Uterus (tissue), 2 donors: Measurements from ENCODE around the gene MRPS31.

Experiments used
- CTCF ChIP-seq, 4 experiments: fragments of 200-600 bp in 2 of 4; fragments of 450-650 bp in 2 of 4; sonication (generic) in 2 of 4; IDR thresholded peaks; one replicate each; pipeline ENCODE4 v1.5.1; 2016 to 2019; ENCODE audit warnings: antibody characterized with exemption in 4 of 4, mild to moderate bottlenecking in 2 of 4, moderate library complexity in 1 of 4
- POLR2A ChIP-seq, 2 donors: fragments of 450-650 bp; IDR thresholded peaks; one replicate each; pipeline ENCODE4 v1.6.1; 2016; ENCODE audit warnings: antibody characterized with exemption in 2 of 2, mild to moderate bottlenecking in 1 of 2, moderate library complexity in 1 of 2

DNA sequence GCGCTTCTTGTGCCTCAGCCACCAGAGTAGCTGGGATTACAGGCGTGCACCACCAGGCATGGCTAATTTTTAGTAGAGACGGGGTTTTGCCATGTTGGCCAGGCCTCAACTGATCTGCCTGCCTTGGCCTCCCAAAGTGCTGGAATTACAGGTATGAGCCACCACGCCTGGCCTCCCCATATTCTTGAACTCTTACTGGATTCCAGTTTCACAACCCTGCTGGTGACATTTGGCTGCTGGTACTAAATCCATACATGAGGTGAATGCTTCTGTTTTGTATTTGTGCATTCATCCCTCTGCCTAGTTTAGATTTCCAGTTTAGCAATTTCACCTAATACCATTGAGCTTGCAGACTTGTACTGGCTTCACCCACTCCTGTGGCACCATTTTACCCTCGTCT, 32.3 kb upstream of the MRPS31 start:
- TF ChIP-seq CTCF (IDR thresholded peaks at IDR 0.05) (no peak), POLR2A (IDR thresholded peaks at IDR 0.05) (no peak)
